ENCODE results near the gene EYS.

DNA sequence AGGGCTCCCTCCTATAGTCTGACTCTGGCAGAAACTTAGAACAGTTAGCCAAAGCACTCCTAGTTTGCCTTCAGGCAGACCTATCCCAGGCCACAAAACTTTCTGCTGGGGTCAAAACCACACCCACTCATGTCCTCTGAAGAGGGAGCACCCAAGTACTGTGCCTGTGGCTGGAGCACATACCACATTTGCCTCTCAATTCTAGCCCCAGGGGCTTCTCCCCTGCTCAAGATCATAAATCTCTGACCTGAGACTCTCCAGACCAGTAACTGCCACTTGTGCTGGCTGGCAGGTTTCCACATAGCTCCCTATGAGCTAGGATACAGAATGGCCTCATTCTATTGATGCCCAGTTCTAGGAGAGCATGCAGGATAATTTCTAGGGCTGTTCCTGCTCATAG lies 781.0 kb downstream of the EYS start:
- no peak for TF ChIP-seq POLR2AphosphoS5 (IDR thresholded peaks at IDR 0.05; ENCODE audit: low read depth, low read length)
- TF ChIP-seq, protein P1, sequence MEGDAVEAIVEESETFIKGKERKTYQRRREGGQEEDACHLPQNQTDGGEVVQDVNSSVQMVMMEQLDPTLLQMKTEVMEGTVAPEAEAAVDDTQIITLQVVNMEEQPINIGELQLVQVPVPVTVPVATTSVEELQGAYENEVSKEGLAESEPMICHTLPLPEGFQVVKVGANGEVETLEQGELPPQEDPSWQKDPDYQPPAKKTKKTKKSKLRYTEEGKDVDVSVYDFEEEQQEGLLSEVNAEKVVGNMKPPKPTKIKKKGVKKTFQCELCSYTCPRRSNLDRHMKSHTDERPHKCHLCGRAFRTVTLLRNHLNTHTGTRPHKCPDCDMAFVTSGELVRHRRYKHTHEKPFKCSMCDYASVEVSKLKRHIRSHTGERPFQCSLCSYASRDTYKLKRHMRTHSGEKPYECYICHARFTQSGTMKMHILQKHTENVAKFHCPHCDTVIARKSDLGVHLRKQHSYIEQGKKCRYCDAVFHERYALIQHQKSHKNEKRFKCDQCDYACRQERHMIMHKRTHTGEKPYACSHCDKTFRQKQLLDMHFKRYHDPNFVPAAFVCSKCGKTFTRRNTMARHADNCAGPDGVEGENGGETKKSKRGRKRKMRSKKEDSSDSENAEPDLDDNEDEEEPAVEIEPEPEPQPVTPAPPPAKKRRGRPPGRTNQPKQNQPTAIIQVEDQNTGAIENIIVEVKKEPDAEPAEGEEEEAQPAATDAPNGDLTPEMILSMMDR (IDR thresholded peaks at IDR 0.05) = no peak
- TF ChIP-seq CHD2 (IDR thresholded peaks at IDR 0.05; ENCODE audit: low read length, partially characterized antibody) = no peak
- TF ChIP-seq, protein P2, sequence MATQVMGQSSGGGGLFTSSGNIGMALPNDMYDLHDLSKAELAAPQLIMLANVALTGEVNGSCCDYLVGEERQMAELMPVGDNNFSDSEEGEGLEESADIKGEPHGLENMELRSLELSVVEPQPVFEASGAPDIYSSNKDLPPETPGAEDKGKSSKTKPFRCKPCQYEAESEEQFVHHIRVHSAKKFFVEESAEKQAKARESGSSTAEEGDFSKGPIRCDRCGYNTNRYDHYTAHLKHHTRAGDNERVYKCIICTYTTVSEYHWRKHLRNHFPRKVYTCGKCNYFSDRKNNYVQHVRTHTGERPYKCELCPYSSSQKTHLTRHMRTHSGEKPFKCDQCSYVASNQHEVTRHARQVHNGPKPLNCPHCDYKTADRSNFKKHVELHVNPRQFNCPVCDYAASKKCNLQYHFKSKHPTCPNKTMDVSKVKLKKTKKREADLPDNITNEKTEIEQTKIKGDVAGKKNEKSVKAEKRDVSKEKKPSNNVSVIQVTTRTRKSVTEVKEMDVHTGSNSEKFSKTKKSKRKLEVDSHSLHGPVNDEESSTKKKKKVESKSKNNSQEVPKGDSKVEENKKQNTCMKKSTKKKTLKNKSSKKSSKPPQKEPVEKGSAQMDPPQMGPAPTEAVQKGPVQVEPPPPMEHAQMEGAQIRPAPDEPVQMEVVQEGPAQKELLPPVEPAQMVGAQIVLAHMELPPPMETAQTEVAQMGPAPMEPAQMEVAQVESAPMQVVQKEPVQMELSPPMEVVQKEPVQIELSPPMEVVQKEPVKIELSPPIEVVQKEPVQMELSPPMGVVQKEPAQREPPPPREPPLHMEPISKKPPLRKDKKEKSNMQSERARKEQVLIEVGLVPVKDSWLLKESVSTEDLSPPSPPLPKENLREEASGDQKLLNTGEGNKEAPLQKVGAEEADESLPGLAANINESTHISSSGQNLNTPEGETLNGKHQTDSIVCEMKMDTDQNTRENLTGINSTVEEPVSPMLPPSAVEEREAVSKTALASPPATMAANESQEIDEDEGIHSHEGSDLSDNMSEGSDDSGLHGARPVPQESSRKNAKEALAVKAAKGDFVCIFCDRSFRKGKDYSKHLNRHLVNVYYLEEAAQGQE (IDR thresholded peaks at IDR 0.05; ENCODE audit: low read depth, low read length) = no peak
- no peak for TF ChIP-seq MEF2A (IDR thresholded peaks at IDR 0.05; ENCODE audit: borderline replicate concordance, low read depth)
- TF ChIP-seq GABPA (IDR thresholded peaks at IDR 0.05; ENCODE audit: low read depth) = no peak
- TF ChIP-seq TAF1 (IDR thresholded peaks at IDR 0.05; ENCODE audit: borderline replicate concordance, low read depth, low read length) = no peak
- no peak for TF ChIP-seq GATA2 (CRISPR knock-in tag; IDR thresholded peaks at IDR 0.05)

Data from SK-N-SH (cell line).